GM12892 (cell line): ENCODE results near the gene MTMR2.

Source experiments
- POLR2A ChIP-seq: IDR thresholded peaks from 2 replicates; pipeline ENCODE4 v1.6.1; 2011; ENCODE audit warnings: low read depth, low read length, control low read depth
- POLR2AphosphoS5 ChIP-seq: IDR thresholded peaks from 2 replicates; pipeline ENCODE4 v1.6.1; 2011; ENCODE audit warnings: low read depth, low read length, control low read depth
- TAF1 ChIP-seq: IDR thresholded peaks from 2 replicates; pipeline ENCODE4 v1.6.1; 2011; ENCODE audit warnings: low read depth, mild to moderate bottlenecking, control low read depth, low read length, borderline replicate concordance

- TF ChIP-seq TAF1: no peak
- TF ChIP-seq POLR2AphosphoS5: no peak
- no peak for TF ChIP-seq POLR2A
These were observed 1.1 kb downstream of the MTMR2 start for GRCh38 chr11:95922536-95923438.
